Esophagus muscularis mucosa (tissue), 3 donors: Measurements from ENCODE around the gene RCC2.

Source experiments
- POLR2AphosphoS5 ChIP-seq, 2 donors: sonication (generic); formaldehyde crosslinking; IDR thresholded peaks; one replicate each; pipeline ENCODE4 v1.6.1; 2017; ENCODE audit warnings: antibody characterized with exemption in 2 of 2
- TF ChIP-seq, protein P1 (sequence below), 3 experiments: fragments of 200-600 bp in 2 of 3; fragments of 450-650 bp in 1 of 3; sonication (generic) in 2 of 3; IDR thresholded peaks; one replicate each; pipeline ENCODE4 v1.5.1; 2017 to 2019; ENCODE audit warnings: antibody characterized with exemption in 3 of 3, mild to moderate bottlenecking in 2 of 3, moderate library complexity in 1 of 3

DNA sequence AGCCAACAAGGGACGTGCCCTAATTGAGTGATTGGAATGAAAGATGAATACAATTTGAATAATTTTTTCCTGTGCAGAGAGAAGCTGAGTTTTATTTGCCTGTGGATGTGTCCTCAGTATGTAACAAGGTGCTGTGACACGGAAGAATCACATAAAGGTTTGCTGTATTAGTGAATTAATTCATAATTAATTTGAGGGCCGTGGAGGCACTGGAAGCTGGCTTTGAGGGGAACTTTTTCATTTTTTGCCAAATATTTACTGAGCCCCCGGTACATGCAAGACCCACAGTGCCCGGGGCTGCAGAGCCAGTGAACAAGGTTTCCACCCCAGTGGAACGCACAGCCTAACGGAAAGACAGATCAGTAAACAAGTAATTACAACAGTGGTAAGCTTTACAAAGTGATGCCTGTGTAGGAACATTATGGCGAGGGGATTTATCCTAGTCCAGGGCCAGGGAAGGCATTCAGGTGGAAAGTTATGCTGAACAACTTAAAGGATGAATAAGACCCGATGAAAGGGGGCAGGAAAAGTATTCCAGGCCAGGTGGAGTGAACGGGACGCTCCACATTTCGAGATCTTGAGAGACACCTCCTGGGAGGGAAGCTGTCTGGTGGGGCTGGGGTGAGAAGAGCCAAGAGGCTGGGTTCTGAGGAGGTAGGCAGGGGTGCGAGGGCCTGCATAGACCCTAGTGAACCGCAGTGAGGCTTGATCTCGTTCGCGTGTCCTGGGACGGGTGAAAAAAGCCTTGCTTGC is 773 bp upstream of the RCC2 start:
- TF ChIP-seq, protein P1, sequence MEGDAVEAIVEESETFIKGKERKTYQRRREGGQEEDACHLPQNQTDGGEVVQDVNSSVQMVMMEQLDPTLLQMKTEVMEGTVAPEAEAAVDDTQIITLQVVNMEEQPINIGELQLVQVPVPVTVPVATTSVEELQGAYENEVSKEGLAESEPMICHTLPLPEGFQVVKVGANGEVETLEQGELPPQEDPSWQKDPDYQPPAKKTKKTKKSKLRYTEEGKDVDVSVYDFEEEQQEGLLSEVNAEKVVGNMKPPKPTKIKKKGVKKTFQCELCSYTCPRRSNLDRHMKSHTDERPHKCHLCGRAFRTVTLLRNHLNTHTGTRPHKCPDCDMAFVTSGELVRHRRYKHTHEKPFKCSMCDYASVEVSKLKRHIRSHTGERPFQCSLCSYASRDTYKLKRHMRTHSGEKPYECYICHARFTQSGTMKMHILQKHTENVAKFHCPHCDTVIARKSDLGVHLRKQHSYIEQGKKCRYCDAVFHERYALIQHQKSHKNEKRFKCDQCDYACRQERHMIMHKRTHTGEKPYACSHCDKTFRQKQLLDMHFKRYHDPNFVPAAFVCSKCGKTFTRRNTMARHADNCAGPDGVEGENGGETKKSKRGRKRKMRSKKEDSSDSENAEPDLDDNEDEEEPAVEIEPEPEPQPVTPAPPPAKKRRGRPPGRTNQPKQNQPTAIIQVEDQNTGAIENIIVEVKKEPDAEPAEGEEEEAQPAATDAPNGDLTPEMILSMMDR (IDR thresholded peaks at IDR 0.05), result no peak
- TF ChIP-seq POLR2AphosphoS5 (IDR thresholded peaks at IDR 0.05), result no peak
